Measurements from ENCODE around the gene CCDC60. TPM values are rescaled to one million over a fixed set of nuclear protein-coding genes. Genes with fewer than 3 reads are reported as not detected.

The CCDC60 gene
- total RNA-seq, 1 experiment from 2014 or later = not detected

DNA sequence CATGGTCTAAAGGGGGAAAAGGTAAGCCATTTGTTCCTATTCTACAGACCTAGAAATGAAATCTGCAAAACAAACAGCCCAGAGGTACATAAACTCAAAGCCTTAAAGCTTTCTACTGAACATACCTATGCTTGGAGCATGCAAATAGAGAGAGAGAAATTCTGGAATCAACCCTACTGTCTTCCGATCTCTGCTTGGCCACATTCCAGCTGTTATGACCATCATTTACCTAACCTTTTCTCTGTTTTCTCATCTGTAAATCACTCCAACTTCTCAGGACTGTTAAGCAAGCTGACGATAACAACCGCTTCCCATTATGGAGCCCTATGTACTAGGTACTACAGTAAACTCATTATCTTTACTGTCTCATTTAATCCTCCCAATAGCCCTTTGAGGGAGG, 126.3 kb downstream of the CCDC60 start:
- Histone ChIP-seq H4K20me1 (ENCODE audit: insufficient read depth) (no peaks in the 10 kb centered on the region), H3K4me1 (ENCODE audit: control insufficient read depth in 1 of 2, insufficient read depth in 2 of 2, low read length in 2 of 2) (no peaks in the 10 kb centered on the region), H3K79me2 (ENCODE audit: insufficient read depth, low read length) (no peaks in the 10 kb centered on the region), H3K9ac (ENCODE audit: low read length) (no peak overlapping the region), H3K4me3 (replicated peaks in 1 of 2; ENCODE audit: low read depth in 1 of 2, low read length in 2 of 2) (no peak overlapping the region), H3K36me3 (ENCODE audit: control insufficient read depth in 1 of 2, insufficient read depth in 2 of 2, low read length in 2 of 2) (no peaks in the 10 kb centered on the region), H3K27ac (ENCODE audit: low read depth, low read length) (no peak overlapping the region), H2AFZ (ENCODE audit: low read depth, low read length, poor library complexity, severe bottlenecking) (no peak overlapping the region), H3K4me2 (ENCODE audit: low read length) (no peak overlapping the region), H3K9me2 (ENCODE audit: insufficient read depth) (no peaks in the 10 kb centered on the region), H3K27me3 (ENCODE audit: insufficient read depth, low read length) (peaks cover 5% of the 10 kb centered on the region; the same call in 1 of the 2 replicates), H3K9me3 (ENCODE audit: control insufficient read depth in 1 of 2, insufficient read depth in 1 of 2, low read depth in 1 of 2, low read length in 2 of 2) (peaks cover 3 to 6% of the 10 kb centered on the region in 2 experiments; a peak in 2 of 4 replicates)
- intact Hi-C loops (cut with micrococcal nuclease) = no loop called here
- ChIA-PET CTCF (no interaction called here), RAD21 (ENCODE audit: low non-redundant PET in 1 of 2, low total read pairs in 2 of 2, uncharacterized antibody in 2 of 2, unreplicated experiment in 2 of 2) (no interaction called here), POLR2A (no interaction called here)
- no peak for TF ChIP-seq RAD21 (IDR thresholded peaks at IDR 0.05; ENCODE audit: low read depth)
- no peak for TF ChIP-seq POLR2AphosphoS5 (IDR thresholded peaks at IDR 0.05; ENCODE audit: low read depth, low read length)
- no peak for TF ChIP-seq ZNF274 (IDR thresholded peaks at IDR 0.05; ENCODE audit: low read depth, low read length)
- TF ChIP-seq ZFX (IDR thresholded peaks at IDR 0.05) = no peak
- no peak for TF ChIP-seq POLR2A (IDR thresholded peaks at IDR 0.05; ENCODE audit: borderline replicate concordance, extremely low read depth, insufficient read depth, insufficient read length)
- no peak for TF ChIP-seq YY1 (IDR thresholded peaks at IDR 0.05; ENCODE audit: extremely low read depth, insufficient replicate concordance, low read depth, low read length)
- TF ChIP-seq SIN3A (IDR thresholded peaks at IDR 0.05; ENCODE audit: low read depth) = no peak
- TF ChIP-seq EZH2 (IDR thresholded peaks at IDR 0.05) = no peak
- no peak for TF ChIP-seq JUND (IDR thresholded peaks at IDR 0.05)
- no peak for TF ChIP-seq FOSL1 (IDR thresholded peaks at IDR 0.05; ENCODE audit: low read depth)
- TF ChIP-seq EGR1 (IDR thresholded peaks at IDR 0.05; ENCODE audit: low read depth) = no peak
- TF ChIP-seq ELF1 (IDR thresholded peaks at IDR 0.05; ENCODE audit: borderline replicate concordance, low read depth) = no peak
- TF ChIP-seq SRF (IDR thresholded peaks at IDR 0.05; ENCODE audit: low read depth) = no peak
- no peak for TF ChIP-seq EZH2phosphoT487 (IDR thresholded peaks at IDR 0.05; ENCODE audit: borderline replicate concordance)
- TF ChIP-seq, protein P1, sequence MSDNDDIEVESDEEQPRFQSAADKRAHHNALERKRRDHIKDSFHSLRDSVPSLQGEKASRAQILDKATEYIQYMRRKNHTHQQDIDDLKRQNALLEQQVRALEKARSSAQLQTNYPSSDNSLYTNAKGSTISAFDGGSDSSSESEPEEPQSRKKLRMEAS (IDR thresholded peaks at IDR 0.05) = no peak
- no peak for TF ChIP-seq CBX3 (IDR thresholded peaks at IDR 0.05; ENCODE audit: low read depth)
- ATAC-seq = no peak
- no peak for DNase-seq (ENCODE audit: low read depth, low spot score)
- no TSS peak for BruUV-seq (replicated peaks)

Data from HCT116 (cell line).